ENCODE measurements around the gene CD2BP2. TPM values are rescaled to one million over a fixed set of nuclear protein-coding genes. Genes with fewer than 3 reads are reported as not detected.
"Not testable (repeated sequence)": the region's sequence is repeated elsewhere in the genome, so short reads cannot be mapped to it uniquely, and the experiment has no call there.

The CD2BP2 gene
- total RNA-seq, 2 donors from 2014 or later: 32.9 to 46.4 TPM

DNA sequence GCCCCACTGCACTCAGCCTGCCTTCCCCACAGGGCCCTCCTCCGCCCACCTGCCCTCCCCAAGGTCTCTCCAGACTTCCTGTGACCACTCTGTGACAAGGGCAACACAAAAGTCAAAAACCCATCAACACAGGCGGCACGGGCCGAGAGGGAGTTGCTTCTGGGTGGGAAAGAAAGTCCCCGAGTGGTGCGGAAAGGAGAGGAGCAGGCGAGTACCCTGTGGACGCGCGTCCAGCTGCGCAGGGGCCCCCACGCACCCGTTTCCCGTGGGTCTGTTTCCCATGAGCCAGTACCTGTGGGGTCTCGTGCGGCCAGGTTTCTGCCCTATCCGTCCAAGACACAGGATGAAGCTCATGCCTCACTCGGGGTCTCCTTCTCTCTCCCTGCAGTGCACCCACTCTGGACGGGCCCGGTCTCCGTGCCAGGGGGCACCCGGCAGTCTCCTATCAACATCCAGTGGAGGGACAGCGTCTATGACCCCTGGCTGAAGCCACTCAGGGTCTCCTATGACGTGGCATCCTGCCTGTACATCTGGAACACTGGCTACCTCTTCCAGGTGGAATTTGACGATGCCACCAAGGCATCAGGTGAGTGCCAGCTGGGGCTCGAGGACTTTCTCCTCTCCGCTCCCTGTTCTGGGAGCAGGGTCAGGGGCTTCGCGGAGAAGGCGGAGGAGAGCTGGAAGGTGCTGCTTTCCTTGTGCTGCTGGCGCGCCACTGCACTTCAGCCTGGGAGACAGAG lies 12.2 kb downstream of the CD2BP2 start:
- Histone ChIP-seq H3K36me3 (no peaks in the 10 kb centered on the region), H3K9me3 (no peaks in the 10 kb centered on the region), H3K27me3 (replicated peaks; ENCODE audit: insufficient read depth) (no peaks in the 10 kb centered on the region), H3K4me3 (no peak overlapping the region), H3K4me1 (replicated peaks) (no peaks in the 10 kb centered on the region), H3K27ac (no peak overlapping the region)
- intact Hi-C loops (cut with DNase I): no loop called here
- DNase-seq (ENCODE audit: low spot score): no peak
- 90% methylated on average over 32 of the region's 32 CpGs for WGBS
- no peak for TF ChIP-seq POLR2A (IDR thresholded peaks at IDR 0.05)
- no peak for TF ChIP-seq POLR2AphosphoS5 (IDR thresholded peaks at IDR 0.05)
- TF ChIP-seq, protein P1, sequence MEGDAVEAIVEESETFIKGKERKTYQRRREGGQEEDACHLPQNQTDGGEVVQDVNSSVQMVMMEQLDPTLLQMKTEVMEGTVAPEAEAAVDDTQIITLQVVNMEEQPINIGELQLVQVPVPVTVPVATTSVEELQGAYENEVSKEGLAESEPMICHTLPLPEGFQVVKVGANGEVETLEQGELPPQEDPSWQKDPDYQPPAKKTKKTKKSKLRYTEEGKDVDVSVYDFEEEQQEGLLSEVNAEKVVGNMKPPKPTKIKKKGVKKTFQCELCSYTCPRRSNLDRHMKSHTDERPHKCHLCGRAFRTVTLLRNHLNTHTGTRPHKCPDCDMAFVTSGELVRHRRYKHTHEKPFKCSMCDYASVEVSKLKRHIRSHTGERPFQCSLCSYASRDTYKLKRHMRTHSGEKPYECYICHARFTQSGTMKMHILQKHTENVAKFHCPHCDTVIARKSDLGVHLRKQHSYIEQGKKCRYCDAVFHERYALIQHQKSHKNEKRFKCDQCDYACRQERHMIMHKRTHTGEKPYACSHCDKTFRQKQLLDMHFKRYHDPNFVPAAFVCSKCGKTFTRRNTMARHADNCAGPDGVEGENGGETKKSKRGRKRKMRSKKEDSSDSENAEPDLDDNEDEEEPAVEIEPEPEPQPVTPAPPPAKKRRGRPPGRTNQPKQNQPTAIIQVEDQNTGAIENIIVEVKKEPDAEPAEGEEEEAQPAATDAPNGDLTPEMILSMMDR (IDR thresholded peaks at IDR 0.05): no peak

DNA sequence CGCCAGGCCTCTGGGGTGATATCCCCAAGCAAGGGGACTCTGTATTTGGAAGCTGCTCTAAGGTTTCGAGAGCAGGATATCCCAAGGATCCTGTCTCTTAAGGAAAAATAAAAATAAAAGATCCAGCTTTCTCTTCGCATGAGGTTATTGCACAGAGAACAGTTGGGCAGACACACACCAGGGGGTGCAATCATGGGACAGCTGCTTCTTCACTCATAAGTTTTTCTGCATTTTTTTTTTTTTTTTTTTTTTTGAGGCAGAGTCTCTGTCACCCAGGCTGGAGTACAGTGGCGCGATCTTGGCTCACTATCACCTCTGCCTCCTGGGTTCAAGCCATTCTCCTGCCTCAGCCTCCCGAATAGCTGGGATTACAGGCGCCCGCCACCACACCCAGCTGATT lies 13.1 kb downstream of the CD2BP2 start:
- WGBS: 96% methylated on average over 8 of the region's 8 CpGs
- H3K36me3 ChIP-seq; H3K4me3 ChIP-seq; H3K9me3 ChIP-seq; H3K27me3 ChIP-seq (replicated peaks; ENCODE audit: insufficient read depth); H3K27ac ChIP-seq; intact Hi-C loops (cut with DNase I); DNase-seq (ENCODE audit: low spot score); H3K4me1 ChIP-seq (replicated peaks): not testable (repeated sequence)

DNA sequence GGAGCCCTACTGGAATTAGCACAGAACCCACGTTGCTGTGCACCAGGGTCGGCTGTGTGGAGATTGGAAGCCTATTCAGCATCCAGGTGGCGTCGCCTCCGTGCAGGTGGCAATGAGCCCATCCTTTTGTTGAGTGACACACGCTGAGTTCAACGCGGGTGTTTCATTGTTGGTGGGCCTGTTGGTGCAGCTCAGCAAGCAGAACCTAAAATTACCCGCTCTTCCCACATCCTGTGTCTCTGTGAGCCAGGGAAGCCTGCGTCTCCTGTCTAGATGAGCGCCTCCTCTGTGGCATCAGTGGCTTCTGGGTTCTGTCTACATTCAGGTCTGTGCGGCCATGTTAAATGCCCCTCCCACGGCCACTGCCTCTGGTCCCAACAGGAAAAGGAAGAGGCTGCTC lies 14.5 kb downstream of the CD2BP2 start:
- 80% methylated on average over 13 of the region's 13 CpGs for WGBS
- intact Hi-C loops (cut with DNase I): no loop called here
- Histone ChIP-seq H3K4me3 (no peak overlapping the region), H3K27ac (no peak overlapping the region), H3K36me3 (no peaks in the 10 kb centered on the region), H3K27me3 (replicated peaks; ENCODE audit: insufficient read depth) (no peaks in the 10 kb centered on the region), H3K4me1 (replicated peaks) (no peaks in the 10 kb centered on the region), H3K9me3 (no peaks in the 10 kb centered on the region)
- TF ChIP-seq POLR2A (IDR thresholded peaks at IDR 0.05) (no peak), POLR2AphosphoS5 (IDR thresholded peaks at IDR 0.05) (no peak)
- TF ChIP-seq, protein P1 (IDR thresholded peaks at IDR 0.05): no peak
- no peak for DNase-seq (ENCODE audit: low spot score)

DNA sequence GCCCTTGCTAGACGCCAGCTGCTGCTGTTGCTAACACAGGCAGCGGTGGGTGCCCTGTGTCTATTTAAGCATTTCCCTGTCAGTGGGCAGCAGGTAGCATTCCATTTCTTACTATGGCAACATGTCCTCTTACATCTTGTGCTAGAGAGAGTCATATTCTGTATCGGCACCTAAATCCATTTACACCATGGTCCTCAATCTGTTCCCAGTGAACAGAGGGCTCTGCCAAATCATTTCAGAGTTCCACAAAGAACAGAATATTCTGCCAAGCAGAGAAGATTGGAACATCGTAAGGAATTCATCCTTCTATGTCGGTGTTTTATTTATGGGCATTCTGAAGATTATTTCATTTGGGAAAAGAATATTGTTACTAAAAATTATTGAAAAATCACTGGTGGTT lies 16.4 kb downstream of the CD2BP2 start:
- H3K27ac ChIP-seq; H3K4me3 ChIP-seq; H3K9me3 ChIP-seq; intact Hi-C loops (cut with DNase I); H3K4me1 ChIP-seq (replicated peaks); H3K27me3 ChIP-seq (replicated peaks; ENCODE audit: insufficient read depth); DNase-seq (ENCODE audit: low spot score); H3K36me3 ChIP-seq: not testable (repeated sequence)
- 73% methylated on average over 5 of the region's 5 CpGs for WGBS

DNA sequence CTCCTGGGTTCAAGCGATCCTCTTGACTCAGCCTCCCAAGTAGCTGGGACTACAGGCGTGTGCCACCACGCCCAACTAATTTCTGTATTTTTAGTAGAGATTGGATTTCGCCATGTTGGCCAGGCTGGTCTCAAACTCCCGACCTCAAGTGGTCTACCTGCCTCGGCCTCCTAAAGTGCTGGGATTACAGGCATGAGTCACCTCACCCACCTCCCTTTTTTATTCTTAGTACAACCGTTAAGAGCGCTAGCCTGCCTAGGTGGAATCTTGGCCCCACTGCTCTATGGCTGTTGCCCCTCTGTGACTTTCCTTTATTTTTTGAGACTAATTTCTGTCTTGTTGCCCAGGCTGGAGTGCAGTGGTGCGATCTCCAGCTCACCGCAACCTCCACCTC lies 17.1 kb downstream of the CD2BP2 start:
- WGBS: 96% methylated on average over 10 of the region's 10 CpGs
- H3K9me3 ChIP-seq; H3K4me3 ChIP-seq; H3K4me1 ChIP-seq (replicated peaks); intact Hi-C loops (cut with DNase I); DNase-seq (ENCODE audit: low spot score); H3K27ac ChIP-seq; H3K36me3 ChIP-seq; H3K27me3 ChIP-seq (replicated peaks; ENCODE audit: insufficient read depth): not testable (repeated sequence)

DNA sequence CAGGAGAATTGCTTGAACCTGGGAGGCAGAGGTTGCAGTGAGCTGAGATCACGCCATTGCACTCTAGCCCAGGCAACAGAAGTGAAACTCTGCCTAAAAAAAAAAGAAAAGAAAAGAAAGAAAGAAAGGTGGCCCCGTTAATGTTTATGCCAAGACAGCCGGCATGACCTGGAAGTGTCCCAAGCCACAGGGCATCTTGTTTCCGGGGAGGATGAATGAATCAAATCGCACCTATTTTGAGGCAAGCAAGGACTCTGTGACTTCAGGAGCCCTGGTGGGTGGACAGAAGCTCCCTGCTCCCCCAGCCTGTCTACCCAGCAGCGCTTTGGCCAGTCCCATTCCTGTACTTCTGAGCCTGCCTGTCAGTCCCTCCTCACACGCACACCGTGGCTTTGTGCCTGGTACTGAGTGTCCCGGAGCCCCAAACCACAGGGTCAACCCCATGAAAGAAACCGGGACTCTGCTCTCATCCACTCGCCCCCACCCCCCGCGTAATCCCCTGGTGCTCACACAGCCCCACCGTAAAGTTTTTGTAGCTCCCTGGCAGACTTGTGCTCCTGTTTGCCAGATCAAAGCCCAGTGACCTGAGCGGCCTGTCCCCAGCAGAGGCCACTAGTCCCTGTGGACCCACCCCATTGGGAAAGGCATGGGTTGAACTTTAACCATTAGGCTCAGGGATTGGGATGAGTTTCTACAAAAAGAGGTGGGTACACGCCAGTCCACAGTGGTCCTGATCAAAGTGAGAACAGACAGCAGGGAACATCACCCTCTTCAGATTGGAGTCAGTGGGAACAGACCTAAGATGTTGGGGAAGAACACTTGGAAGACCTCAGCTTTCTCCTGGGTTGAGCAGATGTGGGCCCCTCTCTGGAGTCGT lies 19.3 kb downstream of the CD2BP2 start:
- intact Hi-C loops (cut with DNase I): no loop called here
- no peaks in the 10 kb centered on the region for H3K4me1 ChIP-seq (replicated peaks)
- TF ChIP-seq POLR2AphosphoS5 (IDR thresholded peaks at IDR 0.05) (no peak), POLR2A (IDR thresholded peaks at IDR 0.05) (no peak)
- TF ChIP-seq, protein P1 (IDR thresholded peaks at IDR 0.05): no peak
- 23% methylated on average over 17 of the region's 17 CpGs for WGBS
- H3K27me3 ChIP-seq (replicated peaks; ENCODE audit: insufficient read depth): no peaks in the 10 kb centered on the region
- no peak for DNase-seq (ENCODE audit: low spot score)
- H3K27ac ChIP-seq: peak overlapping the region; percentile 91 to 93
- no peaks in the 10 kb centered on the region for H3K36me3 ChIP-seq
- H3K9me3 ChIP-seq: no peaks in the 10 kb centered on the region
- H3K4me3 ChIP-seq: peak overlapping the region; percentile 57 to 74
